ENCODE data around the gene DDX17.

GRCh38 chr22:38467904-38468442 is 38.1 kb downstream of the DDX17 start, which contains the start of gene KDELR3:
- TF ChIP-seq SUZ12 (IDR thresholded peaks at IDR 0.05) (no peak), FOXM1 (IDR thresholded peaks at IDR 0.05; ENCODE audit: borderline replicate concordance) (peak; percentile 65; the same call in 1 of the 2 replicates), SP1 (IDR thresholded peaks at IDR 0.05) (no peak), ARNT (IDR thresholded peaks at IDR 0.05) (no peak), PKNOX1 (IDR thresholded peaks at IDR 0.05) (no peak), FOXA1 (IDR thresholded peaks at IDR 0.05) (no peak), ZNF384 (IDR thresholded peaks at IDR 0.05) (no peak), BHLHE40 (IDR thresholded peaks at IDR 0.05; ENCODE audit: borderline replicate concordance) (no peak), FOXK2 (IDR thresholded peaks at IDR 0.05) (no peak), LEF1 (IDR thresholded peaks at IDR 0.05; ENCODE audit: borderline replicate concordance) (no peak)

Measured in HEK293T (cell line).